Dermis microvascular lymphatic vessel endothelial cell (primary cell): Measurements from ENCODE around the gene ZNF319. TPM values are rescaled to one million over a fixed set of nuclear protein-coding genes. Genes with fewer than 3 reads are reported as not detected.

Experiments used
- DNase-seq, 2 donors: peaks; one replicate each; pipeline versions ENCODE4 v3.0.0 to v3.0.0-alpha.2; 2010; ENCODE audit warnings: low read depth in 2 of 2
- total RNA-seq: library from RNA; depleted of rRNA; stranded (reverse); fragments of >200 nt; gene quantifications from 2 replicates; pipeline ENCODE4 v1.2.1, GENCODE V29; 2014

Gene ZNF319
- total RNA-seq, 1 donor from 2014 or later: 2.2 TPM

DNA sequence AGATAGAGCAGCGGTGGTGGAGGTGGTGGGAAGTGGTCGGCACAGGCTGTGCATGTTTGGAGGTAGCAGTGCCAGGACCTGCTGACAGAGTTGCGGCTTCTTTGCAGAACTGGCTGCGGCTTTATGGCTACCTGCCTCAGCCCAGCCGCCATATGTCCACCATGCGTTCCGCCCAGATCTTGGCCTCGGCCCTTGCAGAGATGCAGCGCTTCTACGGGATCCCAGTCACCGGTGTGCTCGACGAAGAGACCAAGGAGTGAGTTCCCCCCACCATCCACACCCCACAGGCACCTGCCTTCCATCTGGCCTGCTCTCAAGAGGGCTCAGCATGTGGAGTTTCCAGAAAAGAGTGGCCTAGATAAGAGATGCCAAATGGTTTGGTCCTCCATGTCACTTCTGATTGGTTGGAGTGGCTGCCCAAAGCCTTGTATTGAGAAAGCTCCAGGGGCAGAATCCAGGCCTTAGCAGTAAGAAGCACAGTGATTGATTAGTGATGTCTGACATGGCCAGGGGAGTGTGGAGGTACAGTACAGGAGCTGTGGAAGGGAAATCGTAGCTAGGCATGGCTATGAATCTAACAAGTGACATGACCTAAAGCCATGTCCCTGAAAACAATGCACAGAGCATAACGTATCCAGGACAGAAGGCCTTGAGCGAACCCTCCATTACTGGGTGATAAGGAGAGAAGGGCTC, 37.0 kb upstream of the ZNF319 start:
- DNase-seq: no peak

DNA sequence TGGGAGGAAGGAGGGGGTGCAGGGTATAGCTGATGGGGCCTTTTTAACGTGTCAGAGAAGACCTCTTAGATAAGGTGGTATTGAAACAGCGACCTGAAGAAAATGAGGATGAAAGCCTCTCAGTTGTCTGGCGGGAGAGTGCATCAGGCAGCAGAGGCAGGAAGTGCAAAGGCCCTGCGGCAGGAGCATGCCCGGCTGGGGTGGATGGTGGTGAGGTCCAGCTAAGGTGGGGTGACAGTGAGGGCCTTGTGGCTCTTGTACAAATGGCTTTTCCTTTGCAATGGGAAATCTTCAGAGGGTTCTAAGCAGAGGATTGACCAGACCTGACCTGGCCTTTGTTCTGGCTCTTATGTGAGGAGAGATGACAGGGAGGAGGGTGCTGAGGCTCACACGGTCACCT, 36.5 kb upstream of the ZNF319 start:
- DNase-seq: no peak

DNA sequence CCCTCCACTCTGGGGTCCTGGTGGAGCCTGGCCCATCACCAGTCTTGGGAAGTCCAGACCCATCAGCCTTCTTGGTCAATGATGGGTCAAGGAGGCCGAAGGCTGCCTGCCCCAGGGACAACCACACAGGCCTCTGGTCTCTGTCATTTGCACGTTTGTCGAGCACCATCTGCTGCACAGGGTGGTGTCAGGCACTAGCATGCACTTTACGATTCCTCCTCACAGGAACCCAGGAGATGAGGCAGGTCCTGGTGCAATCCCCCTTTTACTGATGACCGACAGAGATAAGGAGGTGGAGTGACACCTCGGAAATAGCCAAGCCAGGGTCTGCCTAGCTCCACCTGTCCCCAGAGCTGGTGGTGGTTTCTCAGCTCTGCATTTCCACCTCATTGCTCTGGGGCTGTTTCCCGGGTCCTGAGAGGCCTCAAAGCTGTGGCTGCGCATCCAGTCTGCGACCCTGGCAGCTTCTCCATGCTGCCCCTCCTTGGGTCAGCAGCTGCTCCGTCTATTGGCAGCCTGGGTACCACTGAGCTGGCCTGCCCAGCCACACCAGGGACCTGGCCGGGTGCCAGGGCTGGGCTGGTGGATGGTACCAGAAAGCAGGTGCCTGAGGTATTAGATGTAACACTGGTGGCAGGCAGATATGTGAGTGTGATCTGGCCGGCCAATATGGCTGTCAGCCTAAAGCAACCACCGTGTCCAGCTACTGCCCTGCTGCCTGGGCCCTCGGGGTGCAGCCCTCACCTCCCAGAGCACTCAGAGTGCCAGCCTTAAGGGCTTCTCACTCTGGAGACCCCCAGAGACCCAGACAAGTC, 35.1 kb upstream of the ZNF319 start:
- no peak for DNase-seq

DNA sequence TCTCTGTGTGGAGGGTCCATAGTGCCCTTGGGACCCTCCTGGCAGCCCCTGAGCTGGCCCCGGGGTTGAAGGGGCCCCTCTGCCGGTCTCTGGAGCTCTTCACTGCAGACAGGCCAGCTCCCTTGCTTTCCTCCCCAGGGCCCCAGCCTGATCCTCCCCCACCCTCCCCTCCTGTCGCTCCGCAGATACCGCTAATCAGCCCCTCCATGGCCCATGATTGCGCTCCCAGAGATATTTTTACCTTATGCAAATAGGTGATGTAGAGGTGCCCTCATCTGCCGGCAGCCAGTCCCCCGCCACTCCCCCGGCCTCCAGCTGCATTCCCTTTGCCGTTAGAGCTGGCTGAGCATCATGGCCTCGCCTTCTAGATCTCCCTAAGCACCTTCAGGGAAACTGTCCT, 34.3 kb upstream of the ZNF319 start:
- no peak for DNase-seq

DNA sequence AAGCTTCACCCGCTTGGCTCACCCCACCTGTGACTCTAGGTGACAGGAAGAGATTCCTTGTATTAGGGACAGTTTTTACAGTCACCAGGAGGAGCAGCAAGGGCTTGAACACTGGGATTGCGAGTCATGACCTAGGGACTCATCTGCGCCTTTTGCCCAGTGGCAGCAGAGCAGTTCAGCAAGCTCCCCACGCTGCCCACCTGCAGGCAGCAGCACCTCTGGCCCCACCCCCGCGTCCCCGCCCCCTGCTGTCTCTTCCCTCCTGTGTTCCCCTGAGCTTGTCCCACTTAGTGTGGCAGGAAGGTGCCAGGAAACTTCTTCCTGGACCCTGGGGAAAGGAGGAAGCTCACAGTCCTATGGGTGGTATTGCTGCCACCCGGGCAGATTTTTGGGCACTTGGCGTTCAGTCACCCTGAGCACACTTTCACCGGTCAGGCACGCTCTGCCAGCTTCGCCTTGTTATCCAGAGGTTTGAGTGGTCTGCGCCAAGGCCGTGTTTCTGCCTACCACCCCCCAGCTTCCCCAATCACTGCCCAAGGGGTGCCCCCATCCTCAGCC, 33.7 kb upstream of the ZNF319 start:
- no peak for DNase-seq

DNA sequence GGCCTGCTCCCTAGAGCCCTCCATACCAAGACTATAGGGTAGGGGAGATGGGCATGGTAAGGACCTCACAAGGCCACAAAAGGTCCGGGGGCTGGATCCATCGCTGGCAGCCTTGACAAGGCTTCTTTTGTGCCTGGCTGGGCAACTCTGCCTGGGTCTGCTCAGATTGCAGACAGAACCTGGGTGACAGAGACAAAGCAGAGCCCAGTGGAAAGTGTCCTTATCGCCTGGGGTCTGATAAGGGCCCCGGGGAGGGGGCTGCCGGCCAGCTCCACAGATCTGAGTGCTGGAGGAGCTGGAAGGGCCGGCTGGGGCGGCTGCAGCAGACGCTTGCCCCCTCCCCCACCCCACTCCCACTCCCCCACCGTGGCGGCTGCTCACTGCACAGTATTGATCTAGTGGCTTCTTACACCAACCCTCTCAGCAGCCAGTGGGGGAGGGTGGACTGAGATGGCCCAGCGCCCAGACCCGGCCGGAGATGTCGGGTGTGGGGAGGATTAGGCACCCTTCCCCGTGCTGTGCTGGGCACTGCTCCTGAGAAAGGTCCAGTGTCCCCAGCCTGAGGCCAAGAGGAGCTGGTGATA, 32.3 kb upstream of the ZNF319 start:
- no peak for DNase-seq

DNA sequence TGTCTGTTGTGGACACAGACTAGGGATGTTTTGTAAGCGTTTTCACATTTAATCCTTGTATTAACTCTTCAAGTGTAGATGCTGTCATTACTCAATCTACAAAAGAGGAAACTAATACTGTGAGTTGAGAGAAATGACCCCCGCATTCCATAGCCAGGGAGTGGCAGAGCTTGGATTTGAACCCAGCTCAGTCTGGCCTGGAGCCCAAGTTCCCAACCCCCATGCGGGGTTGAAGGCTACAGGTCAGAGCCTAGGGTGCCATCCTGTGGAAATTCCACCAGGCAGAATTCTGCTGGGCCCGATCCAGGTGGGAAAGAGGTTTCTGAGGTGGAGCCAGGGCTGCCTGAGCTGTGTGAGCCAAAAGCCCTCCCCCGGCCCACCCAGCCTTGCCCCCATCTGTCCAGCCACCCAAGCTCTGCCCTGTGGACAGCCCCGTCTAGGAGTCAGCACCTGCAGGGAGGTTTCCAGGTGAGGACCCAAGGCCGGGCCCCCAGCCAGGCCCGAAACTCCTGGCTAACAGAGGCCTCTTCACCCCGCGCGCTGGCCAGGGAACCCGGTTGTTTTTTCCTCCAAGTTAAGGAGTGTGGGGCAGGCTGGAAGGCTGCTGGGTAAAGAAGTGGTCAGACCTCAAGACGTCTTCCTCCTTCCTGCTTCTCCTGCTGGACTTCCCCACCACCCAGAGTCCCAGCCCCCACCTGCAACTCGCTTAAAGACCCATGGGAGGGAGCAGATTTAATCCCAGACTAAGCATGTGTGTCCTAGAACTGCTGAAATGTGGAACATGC, 30.7 kb upstream of the ZNF319 start:
- DNase-seq: no peak

DNA sequence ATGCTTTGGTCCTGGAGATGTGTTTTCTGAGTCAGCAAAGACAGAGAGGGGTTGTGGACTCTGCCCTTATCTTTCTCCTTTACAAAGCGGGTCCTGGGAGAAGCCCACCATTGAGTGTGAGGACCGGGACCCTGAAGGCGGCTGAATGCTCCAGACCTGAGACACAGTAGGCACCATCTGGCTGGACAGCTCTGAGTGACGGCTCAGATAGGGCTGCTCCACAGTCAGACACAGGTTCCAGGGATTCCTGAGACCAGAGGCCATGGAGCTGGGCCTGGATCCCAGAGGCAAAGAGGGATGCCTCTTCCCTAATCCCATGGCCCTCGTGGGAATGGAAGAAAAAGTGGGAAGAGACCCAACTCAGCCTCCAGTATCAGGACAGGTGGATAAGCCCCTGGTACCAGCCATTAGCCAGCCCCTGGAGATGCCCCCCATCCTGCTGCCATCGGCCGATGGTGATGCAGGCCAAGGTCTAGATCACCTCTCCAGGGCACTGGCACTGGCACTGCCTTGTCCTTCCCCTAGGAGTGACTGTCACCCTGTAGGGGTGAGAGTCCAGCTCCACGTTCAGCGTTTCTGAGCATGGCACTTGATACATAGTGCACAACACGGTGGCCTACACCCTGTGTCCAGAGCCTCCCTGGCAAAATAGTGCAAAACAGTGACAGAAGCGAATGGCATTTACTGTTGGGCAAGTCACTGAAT, 29.8 kb upstream of the ZNF319 start:
- DNase-seq: no peak

DNA sequence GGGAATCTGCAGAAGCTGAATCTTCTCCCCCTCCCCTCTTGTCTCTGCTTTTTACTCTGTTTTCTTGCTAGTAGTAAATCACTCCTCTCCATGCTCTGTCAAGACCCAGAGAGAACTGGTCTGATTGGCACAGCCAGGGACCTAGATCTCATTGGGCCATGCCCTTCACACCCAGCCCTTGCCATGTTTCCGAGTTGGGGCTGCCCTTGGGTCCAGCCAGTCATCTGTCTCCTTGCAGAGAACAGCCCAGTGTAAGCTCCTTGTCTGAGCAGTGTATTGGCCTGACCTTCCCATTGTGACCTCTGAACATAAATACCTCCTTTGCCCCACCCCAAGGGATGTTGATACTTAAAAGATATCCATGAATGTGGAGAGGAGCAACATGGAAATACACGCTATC, 28.9 kb upstream of the ZNF319 start:
- DNase-seq: no peak

DNA sequence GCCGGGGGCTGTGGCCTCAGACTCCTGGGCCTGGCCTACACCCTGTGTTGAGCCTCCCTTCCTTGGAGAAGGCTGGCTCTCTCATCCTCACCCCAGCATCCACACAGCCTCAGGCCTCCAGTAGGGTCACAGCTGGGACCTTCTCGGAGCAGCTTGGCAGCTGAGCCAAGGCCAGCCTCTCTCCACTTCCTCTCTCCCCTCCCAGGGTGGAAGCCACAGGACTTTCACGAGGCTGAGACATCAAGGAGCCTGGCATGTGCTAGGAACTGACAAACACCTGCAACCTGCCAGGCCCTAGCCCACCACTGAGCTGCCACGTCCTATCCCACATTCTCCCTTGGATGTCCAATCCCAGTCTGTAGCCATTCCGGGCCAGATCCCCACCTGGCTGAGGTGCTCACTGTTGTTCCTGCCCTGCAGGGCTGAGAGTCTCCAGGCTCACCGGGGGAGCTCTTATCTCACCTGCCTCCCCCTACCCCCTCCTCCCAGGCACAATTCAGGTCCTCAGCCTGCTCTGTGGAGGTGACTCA, 28.1 kb upstream of the ZNF319 start:
- DNase-seq: no peak

DNA sequence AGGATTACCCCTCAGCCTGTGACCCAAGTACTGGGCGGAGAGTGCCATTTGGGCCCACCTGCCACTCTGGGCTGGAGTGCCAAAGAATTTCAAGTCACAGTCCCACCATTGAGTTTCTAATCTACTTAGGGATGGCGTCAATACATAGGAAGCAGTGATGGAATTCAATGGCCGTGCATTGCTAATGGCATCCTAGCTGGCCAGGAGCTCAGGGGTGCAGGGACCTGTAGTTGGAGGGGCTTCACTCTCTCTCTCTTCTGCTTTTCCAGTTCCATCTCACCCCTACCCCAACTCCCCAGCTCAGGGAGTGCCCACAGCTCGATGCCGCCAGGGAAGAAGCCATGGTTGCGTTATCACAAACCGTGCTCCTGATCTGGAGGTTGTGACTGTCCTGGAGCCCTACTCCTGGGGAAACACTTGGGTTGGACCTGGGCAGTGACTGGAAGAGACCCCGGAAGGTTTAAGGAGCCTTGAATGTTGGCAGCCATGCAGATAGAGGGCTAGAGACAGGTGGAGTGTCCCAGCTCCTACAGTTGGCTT, 27.5 kb upstream of the ZNF319 start:
- DNase-seq: no peak

DNA sequence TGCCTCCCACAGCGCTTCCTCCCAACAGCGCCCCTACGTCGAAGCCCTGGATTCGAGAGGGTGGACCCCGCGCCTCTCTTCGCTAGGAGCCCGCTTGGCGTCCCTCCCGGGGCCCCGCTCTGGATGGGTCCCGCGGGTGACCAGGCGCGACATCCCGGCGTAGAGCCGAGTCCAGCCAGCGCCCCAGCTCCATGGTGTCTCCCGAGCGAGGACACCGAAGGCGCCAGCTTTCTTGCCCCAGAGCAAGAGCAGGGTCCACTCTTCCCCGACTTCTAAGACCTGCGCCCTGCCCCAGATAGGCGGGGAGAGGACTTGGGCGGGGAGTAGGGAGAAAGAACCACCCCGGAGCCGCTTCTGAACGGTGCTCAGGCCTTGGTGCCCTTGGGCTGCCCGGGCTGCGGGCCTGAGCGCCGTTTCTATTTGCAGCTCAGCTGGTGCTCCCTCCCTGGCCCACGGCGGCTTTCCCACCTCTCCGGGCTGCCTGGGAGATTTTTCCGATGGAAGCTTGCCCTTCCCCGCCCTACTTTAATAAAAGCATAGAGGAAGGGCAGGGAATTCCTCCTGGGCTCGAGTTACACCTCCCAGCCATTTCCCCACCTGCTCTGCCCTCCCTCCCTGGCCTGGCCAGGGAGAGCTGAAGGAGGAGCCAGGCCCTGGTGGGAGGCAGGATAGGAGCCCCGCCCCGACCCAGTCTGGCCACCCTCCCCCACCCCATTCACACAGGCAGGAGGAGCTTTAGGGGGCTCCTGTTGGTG, 26.9 kb upstream of the ZNF319 start:
- no peak for DNase-seq

DNA sequence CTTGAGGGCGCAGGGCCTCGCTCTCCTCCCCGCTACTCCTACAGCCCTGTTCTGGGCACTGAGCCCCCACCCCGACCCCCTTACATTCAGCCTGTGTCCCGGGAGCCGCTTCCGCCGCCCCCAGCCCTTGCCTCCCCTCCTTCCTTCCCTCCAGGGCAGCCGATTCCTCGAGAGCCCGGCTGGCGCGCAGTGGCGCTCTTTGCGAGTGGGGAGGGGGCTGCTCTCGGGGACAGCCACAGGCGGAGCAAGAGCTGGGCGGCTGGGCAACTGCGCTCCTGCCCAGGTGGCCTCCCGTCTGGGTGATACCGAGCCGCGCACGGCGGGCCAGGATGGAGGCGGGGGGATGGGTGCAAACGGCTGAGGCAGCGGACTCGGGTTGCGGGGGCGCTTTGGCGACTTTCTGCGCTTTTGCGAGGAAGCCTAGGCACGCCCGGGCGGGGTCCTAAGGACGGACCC, 26.3 kb upstream of the ZNF319 start:
- DNase-seq: no peak

DNA sequence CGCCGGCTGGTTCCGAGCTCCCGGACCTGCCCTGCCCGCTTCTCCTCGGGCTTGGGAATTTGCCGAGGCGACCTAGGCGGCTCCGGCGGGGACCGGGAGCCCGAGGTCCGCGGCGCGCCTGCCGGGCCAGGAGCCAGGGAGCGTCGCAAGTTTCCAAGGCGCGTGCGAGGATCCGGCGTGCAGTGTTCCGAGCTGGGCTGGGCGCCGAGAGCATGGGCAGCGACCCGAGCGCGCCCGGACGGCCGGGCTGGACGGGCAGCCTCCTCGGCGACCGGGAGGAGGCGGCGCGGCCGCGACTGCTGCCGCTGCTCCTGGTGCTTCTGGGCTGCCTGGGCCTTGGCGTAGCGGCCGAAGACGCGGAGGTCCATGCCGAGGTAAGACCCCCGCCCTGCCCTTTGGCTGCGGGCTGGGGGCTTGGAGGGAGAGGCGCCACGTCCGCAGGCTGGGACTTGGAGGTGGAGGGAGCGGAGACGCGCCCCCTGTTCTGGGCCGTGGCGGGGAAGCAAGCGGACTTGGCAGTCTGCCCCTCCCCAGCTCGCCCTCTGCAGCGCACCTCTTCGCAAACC, 25.8 kb upstream of the ZNF319 start:
- DNase-seq: peak in 1 of 2 donors; percentile 52

DNA sequence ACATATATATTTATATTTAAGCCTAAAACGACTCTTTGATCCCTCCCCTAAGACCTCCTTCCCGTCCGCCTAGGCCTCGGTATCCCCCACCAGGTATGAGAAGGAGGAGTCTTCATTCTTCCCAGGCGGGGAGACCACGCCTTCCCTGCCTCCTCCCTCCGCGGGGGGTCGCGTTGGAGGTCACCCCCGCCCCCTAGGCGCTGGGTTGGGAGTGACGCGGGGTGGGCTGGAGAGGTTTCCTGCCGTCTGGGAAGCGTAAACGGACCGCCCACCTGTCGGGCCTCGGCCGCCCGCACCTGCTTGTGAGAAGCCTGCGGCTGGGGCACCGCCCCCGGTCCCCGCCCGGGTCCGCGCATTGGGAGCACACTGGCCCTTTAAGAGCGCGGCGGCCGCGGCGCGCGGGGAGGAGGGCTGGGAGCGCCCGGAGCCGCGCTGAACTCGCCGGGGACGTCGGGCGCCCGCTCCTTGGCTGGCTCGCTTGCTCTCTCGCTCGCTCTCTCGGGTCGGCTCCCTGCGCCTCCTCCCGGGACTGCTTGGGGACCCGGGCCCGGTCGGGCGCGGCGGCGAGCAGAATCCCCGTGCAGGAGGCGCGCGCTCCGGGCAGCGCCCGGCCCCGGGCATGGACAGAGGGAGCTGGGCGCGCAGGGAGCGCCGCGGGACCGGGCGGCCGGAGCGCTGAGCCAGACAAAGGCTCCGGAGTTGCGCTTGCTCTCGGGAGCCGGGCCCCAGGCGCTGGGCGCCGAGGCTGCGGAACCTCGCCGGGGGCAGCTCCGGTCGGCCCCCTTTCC, 25.1 kb upstream of the ZNF319 start, which contains the start of gene MMP15:
Gene MMP15, plus strand, starts transcription at position 404 of the 788 bp plus-strand sequence. CDS start 597 bp downstream, outside the sequence.
- peak in 1 of 2 donors; percentile 77 for DNase-seq

DNA sequence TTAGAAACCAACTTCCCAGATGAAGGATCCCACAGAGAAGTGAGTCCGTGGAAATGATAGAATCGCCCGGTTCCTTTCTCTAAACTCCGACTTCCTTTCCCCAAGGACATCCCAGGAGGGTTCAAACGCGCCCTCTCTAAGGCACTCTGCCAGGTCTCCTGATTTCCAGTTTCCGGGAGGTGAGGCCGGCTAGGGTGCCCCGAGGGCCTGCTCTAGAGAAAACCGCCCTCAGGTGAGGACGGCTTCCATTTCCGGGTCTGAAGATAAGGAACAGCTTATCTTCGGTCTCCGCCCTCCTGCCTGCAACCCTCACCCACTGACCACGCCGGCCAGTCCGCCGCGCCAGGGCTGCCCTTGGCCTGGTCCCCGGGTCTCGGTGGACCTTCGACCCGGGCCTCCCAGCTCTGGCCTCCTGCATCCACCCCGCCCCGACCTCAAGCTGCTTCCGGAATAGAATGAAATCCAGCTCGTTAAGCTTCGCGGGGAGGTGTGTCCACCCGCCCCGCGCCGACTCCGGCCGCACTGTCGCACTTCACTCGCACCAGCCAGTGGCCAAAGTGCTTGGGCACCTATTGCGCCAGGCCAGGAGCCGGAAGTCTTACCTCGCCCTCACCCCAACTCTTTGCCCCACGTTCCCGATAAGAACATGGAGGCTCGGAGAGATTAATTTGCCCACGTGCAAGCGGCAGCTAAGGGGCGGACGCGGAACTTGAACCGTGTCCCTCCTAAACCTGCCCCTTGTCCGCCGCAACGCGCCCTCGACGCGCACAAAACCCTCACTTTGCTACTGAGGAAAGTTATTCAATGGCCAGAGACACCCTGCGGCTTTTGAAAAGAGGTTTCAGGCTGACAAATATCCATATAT, 24.2 kb upstream of the ZNF319 start:
- peak in 1 of 2 donors; percentile 36 for DNase-seq
